Fibroblast of villous mesenchyme (primary cell): Measurements from ENCODE around the gene RALA. TPM values are rescaled to one million over a fixed set of nuclear protein-coding genes. Genes with fewer than 3 reads are reported as not detected.
"Not testable (repeated sequence)": the region's sequence is repeated elsewhere in the genome, so short reads cannot be mapped to it uniquely, and the experiment has no call there.

ENCODE experiments used
- DNase-seq: peaks from one replicate; pipeline ENCODE4 v3.0.0-alpha.2; 2010; ENCODE audit warnings: low read depth
- H3K4me3 ChIP-seq: 2 replicates; pipeline ENCODE4 v1.5.1; 2011; ENCODE audit warnings: low read depth, mild to moderate bottlenecking, low read length
- CTCF ChIP-seq: IDR thresholded peaks from 2 replicates; pipeline ENCODE4 v1.5.1; 2012; ENCODE audit warnings: low read depth, mild to moderate bottlenecking, low read length; ENCODE audit not compliant: insufficient read depth
- total RNA-seq: library from RNA; depleted of rRNA; stranded (reverse); fragments of >200 nt; gene quantifications from 2 replicates; pipeline ENCODE4 v1.2.3, GENCODE V29; 2012

RALA gene
- total RNA-seq, 1 donor = 20.3 TPM

GRCh38 chr7:39746103-39746819 is 122.9 kb downstream of the RALA start:
- DNase-seq = peak; percentile 74
- no peak overlapping the region for H3K4me3 ChIP-seq
- TF ChIP-seq CTCF = peak; percentile 86

- peak; percentile 38 for DNase-seq
- TF ChIP-seq CTCF = no peak
- no peak overlapping the region for H3K4me3 ChIP-seq
Measured at GRCh38 chr7:39749177-39749576, 125.8 kb downstream of the RALA start.

- no peak for DNase-seq
- no peak for TF ChIP-seq CTCF
- no peak overlapping the region for H3K4me3 ChIP-seq
Measured at GRCh38 chr7:39749717-39750116, 126.3 kb downstream of the RALA start.

- DNase-seq = no peak
- no peak overlapping the region for H3K4me3 ChIP-seq
- TF ChIP-seq CTCF = no peak
Measured at GRCh38 chr7:39750253-39751077, 127.1 kb downstream of the RALA start.

- not testable (repeated sequence) for H3K4me3 ChIP-seq, DNase-seq
Measured at GRCh38 chr7:39753237-39753636, 129.9 kb downstream of the RALA start.

- H3K4me3 ChIP-seq = no peak overlapping the region
- DNase-seq = no peak
- no peak for TF ChIP-seq CTCF
Measured at GRCh38 chr7:39753823-39754325, 130.5 kb downstream of the RALA start.

GRCh38 chr7:39754326-39755120 is 131.2 kb downstream of the RALA start:
- TF ChIP-seq CTCF = no peak
- DNase-seq = peak; percentile 52
- H3K4me3 ChIP-seq = no peak overlapping the region
